HG02884 (cell line): ENCODE results near the gene EPHB6.

Experiments used
- ATAC-seq: cut with Tn5 transposase; IDR thresholded peaks from one replicate; pipeline ENCODE4 v1.9.1; 2021; ENCODE audit warnings: mild to moderate bottlenecking, moderate library complexity; ENCODE audit not compliant: unreplicated experiment

The EPHB6 gene

GRCh38 chr7:142916508-142916907 lies 61.6 kb downstream of the EPHB6 start:
- ATAC-seq, result no peak

GRCh38 chr7:142917447-142917846 lies 62.6 kb downstream of the EPHB6 start:
- ATAC-seq, result no peak

- ATAC-seq, result no peak
Measured at GRCh38 chr7:142918901-142919300, 64.0 kb downstream of the EPHB6 start.

- no peak for ATAC-seq
Measured at GRCh38 chr7:142919656-142920055, 64.8 kb downstream of the EPHB6 start.
